NCI-H128 (cell line): ENCODE results near the gene ANKRD36.
"Not testable (repeated sequence)": the region's sequence is repeated elsewhere in the genome, so short reads cannot be mapped to it uniquely, and the experiment has no call there.

Experiments
- DNase-seq: peaks from one replicate; lab custom pipeline; 2025; ENCODE audit not compliant: unreplicated experiment; lab: John Stamatoyannopoulos, UW

ANKRD36 gene

GRCh38 chr2:97113050-97113881 is at the start of gene ANKRD36:
Gene ANKRD36, plus strand, starts transcription at chr2:97113153. Its CDS starts 587 bp downstream, at chr2:97113740.
- not testable (repeated sequence) for DNase-seq

DNA sequence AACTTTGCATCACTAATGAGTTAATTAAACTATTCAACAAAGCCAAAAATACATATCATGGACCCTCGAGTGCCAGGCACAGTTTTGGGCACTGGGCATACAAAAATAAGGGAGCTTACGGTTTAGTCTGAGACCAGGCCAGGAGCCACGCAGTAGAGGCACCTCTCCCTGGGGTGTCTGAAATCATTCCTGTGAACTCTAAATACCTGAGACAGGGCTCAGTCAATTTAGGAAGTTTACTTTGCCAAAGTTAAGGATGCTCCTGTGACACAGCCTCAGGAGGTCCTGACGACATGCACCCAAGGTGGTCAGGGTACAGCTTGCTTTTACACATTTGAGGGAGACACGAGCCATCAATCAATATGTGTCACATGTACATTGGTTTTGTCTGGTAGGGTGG is 46.9 kb upstream of the ANKRD36 start:
- DNase-seq = not testable (repeated sequence)

DNA sequence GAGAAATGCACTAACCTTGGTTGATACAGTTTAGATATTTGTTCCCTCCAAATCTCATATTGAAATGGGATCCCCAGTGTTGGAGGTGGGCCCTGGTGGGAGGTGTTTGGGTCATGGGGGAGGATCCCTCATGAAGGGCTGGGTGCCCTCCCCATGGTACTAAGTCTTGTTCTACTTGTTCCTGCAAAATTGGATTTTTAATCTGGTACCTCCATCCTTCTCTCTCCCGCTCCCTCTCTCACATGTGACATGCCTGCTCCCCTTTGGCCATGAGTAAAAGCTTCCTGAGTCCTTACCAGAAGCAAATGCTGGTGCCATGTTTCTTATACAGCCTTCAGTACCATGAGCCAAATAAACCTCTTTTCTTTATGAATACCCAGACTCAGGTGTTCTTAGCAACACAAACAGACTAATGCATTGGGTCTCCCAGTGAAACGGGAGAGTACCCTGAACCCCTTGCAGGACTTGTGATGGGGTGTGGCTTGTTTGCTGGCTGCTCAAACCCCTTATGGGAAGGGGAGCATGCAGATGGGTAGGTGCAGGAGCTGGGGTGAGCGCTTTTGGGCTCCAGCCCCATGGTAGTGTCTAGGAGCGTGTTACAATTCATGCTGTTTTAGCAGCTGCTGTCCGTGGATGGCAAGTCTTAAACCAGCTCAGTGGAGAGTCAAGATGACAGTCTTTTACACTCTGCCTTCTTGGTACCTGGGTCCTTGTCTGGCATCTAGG is 45.5 kb upstream of the ANKRD36 start:
- no peak for DNase-seq

DNA sequence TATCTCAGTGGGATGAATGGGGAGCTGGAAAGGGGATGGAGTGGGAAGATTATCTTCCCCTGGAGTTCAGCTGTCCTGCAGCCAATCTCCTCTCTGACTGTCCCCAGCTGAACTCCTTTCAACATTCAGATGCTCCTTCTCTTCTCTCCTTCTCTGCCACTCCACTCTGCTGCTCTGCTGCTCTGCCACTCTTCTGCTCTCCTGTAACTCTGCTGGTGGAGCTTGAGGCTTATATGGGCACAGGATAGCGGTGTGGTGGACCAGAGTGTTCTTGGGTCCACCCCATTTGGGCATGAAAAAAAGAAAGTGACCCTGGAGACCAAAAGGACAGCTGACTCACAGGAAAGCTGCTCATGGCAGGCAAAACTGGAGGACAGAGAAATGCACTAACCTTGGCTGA is 44.9 kb upstream of the ANKRD36 start:
- DNase-seq = no peak

DNA sequence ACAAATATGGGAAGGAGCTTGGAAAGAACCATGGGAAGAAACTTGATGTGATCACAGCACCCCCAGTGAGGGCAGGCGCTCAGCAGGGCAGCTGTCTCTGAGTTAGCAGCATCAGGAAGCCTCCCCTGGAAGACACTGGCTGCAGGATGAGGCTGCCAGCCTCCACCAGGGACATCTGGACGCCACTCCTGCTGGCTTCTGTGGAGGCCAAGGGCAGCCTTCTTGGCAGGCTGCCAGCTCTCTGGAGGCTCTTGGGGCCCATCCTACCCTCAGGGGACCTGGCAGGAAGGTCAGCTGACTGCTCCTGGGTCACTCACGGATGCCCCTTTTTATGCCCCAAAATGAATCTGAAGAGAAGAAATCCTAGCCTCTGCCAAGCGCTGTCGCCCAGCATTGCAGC is 44.2 kb upstream of the ANKRD36 start:
- not testable (repeated sequence) for DNase-seq

DNA sequence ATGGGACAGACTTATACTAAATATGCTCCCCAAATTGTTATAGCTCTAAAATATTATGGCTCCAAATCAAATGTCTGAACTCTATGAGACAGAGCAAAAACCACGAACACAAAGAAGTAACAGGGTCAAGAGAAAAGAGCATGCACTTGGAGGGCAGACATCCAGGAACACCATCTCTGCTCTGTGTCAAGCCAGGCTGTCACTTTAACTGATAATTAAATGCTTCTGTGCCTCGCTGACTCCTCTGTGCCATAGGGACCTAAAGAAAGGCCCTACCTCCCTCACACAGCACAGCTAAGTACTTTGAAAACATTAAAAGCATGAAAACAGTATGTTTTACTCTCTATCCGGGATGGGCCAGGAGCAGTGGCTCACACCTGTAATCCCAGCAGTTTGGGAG is 42.0 kb upstream of the ANKRD36 start:
- not testable (repeated sequence) for DNase-seq

DNA sequence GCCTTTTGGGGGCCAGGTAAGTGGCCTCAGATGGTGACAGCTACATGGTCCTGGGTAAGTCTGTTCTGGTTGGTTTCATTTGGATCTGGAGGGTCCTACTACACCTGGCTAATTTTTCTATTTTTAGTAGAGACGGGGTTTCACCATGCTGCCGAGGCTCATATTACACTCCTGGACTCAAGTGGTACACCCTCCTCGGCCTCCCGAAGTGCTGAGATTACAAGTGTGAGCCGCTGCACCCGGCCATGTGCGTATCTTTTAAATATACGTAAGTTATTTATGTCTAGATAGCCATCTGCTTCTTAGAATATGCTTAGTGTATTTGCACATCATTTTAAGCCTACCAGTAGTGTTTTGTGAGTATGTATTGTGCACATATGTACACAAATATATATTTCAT is 35.7 kb upstream of the ANKRD36 start:
- DNase-seq = peak; percentile 1

GRCh38 chr2:97080855-97081254 is 32.1 kb upstream of the ANKRD36 start:
- DNase-seq = not testable (repeated sequence)

DNA sequence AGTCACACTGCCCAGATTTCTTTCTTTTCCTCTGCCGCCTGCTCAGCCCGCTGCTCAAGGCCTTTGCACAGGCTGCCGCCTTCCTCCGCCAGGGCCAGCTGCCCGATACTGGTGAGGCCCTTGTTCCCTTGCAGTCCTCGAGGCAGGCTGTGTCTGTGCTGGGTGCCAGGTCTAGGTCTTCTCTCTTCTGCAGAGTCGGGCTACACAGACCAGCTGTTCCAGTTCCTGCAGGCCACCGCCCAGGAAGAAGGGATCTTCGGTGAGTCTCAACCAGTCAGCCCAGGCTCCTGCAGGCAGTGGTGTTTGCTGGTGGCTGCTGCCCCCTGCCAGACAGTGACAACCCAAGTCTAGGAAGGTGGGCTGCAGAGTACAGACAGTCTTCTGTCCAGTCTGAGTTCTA is 30.7 kb upstream of the ANKRD36 start:
- not testable (repeated sequence) for DNase-seq

- DNase-seq = not testable (repeated sequence)
These were observed 29.4 kb upstream of the ANKRD36 start for GRCh38 chr2:97083516-97083915.

DNA sequence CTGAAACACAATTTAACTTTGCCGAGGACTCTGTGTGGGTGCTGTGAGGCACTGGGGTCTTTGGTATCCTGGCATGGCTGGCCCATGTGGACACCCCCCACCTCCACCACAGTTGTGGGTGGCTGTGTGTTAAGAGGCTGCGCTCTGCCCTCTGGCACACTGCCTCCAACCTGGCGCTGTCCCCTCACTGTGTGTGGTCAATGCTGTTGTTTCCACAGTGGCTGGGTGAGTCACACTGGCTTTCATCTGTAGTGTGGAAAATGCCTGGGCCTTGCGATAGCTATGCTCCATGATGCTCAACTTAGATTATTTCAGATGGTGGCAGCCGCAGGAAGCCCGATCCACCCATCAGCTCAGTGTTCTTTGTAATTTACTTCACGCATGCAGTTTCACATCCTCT is 27.9 kb upstream of the ANKRD36 start:
- not testable (repeated sequence) for DNase-seq

DNA sequence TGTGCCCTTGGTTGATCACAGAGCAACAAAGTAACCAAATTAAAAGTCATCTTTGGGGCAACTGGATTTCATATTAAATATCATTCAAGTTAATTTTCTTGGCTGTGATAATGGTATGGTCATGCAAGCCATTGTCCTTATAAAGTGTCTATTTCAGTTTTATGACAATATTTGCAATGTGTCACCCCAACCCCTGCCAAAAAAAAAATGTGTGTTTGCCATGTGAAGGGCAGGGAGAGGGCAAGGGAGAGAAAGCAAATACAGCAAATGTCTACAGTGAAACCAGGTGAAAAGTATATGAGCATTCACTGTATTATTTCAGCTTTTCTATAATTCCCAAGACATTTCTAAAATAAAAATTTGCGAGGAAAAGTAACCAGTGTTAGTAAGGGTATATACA is 24.2 kb upstream of the ANKRD36 start:
- DNase-seq = not testable (repeated sequence)

- not testable (repeated sequence) for DNase-seq
These were observed 20.0 kb upstream of the ANKRD36 start for GRCh38 chr2:97092946-97093345.

DNA sequence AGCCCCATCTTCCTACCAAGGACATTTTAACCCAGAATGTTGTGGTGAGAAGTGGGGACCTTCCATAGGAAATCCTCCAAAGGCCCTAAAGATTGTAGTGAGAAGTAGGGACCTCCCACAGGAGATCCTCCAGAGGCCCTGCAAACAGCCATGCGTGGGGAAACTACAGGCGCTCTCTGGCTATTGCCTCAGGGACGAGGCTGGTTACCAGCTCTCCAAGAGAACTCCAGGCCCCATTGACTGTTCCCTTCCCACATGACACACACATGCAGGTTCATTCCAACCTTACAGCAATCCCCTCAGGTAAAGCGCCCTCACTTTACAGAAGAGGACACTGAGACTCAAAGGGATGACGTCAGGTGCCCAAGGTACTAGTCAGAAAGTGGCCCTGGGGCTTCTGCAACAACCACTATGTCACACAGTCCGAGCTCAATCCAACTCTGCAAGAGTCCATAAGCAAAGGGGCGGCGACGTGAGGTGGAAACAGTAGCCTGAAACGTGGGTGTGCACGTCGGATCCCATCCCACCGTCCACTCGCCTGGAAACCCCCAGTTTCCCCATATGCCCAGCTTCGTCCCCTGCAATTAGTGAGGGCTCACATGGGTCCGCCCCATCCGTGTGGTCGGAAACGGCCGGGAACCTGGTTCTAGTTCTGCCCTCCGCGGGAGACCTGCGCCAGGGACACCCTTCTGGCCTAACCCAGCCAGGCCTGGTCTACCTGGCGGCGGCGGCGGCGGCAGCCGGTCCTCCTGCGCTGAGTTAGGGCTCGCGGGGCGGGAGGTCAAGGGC is 18.8 kb upstream of the ANKRD36 start:
- not testable (repeated sequence) for DNase-seq

- DNase-seq = peak; percentile 23
These were observed 18.0 kb upstream of the ANKRD36 start, which contains the start of gene FAHD2B for GRCh38 chr2:97094772-97095611. Gene FAHD2B, minus strand, starts transcription at chr2:97094882. Its CDS starts 3,176 bp downstream, at chr2:97091706.

DNA sequence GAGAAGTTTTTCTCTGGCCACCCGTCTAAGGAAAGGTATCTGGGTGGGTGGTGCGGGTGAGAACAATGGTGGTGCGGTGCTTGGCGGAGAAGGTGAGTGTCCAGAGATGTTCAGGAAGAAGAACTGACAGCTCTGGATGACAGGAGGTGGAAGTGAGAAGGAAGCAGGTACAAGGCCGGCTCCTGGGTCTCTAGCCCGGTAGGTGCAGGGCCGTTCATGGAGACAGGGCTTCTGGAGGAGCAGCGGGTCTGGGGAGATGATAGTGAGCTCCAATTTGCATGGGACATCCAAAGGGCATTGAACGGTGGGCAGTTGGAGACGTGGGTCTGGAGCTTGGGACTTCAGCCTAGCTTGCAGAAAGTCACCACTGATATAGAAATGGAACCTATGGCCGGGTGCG is 17.3 kb upstream of the ANKRD36 start:
- DNase-seq = no peak

DNA sequence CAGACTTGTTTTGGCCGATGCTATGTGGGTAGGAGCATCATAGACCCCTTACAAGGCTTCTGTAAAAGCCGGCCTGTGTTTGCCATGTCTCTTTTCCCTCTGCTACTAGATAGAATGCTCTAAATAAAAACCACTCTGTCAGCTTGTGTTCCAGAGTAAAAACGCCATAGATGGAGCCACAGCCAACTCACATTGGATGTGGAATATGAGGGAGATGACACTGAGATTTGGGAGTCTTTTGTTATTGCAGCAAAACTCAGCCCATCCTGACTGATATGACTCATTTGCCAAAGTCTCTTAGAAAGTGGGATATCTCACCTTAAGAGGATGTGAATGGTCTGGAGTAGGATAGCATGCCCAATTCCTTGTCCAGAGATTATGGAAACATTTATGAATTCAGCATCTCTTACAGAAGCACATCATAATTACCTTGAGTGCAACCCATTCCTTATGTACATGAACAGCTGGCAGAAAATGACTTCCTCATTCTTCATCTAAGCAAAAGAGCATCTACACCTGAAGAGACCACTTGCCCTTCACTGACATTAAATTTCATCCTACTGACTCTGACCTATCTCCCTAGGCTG is 14.1 kb upstream of the ANKRD36 start:
- not testable (repeated sequence) for DNase-seq

DNA sequence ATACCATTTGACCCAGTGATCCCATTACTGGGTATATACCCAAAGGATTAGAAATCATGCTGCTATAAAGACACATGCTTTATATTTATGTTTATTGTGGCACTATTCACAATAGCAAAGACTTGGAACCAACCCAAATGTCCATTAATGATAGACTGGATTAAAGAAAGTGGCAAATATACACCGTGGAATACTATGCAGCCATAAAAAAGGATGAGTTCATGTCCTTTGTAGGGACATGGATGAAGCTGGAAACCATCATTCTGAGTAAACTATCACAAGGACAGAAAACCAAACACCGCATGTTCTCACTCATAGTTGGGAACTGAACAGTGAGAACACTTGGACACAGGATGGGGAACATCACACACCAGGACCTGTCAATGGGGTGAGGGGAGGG is 6.1 kb upstream of the ANKRD36 start:
- not testable (repeated sequence) for DNase-seq

DNA sequence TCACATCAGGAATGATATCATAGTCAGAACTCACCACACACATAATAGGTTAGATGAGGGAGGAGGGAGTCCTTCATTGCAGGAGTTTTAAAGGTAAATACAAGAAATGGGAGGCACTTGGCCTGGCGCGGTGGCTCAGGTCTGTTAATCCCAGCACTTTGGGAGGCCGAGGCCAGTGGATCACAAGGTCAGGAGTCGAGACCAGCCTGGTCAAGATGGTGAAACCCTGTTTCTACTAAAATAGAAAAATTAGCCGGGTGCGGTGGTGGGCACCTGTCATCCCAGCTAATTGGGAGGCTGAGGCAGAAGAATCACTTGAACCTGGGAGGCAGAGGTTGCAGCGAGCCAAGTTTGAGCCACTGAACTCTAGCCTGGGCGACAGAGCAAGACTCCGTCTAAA is 1.7 kb upstream of the ANKRD36 start:
- not testable (repeated sequence) for DNase-seq
